RPMI8226 (cell line): ENCODE measurements around the gene ZNF222.

Experiments used
- DNase-seq: peaks from one replicate; pipeline ENCODE4 v3.0.0-alpha.2; 2015

Gene ZNF222

GRCh38 chr19:44025217-44025936 lies at the start of gene ZNF222:
TSS of gene ZNF222 (plus strand) at chr19:44025379. CDS start at chr19:44025437, 58 bp downstream.
- DNase-seq = peak; percentile 83

- DNase-seq = no peak
Observed at GRCh38 chr19:43976732-43977131, 48.4 kb upstream of the ZNF222 start.

DNA sequence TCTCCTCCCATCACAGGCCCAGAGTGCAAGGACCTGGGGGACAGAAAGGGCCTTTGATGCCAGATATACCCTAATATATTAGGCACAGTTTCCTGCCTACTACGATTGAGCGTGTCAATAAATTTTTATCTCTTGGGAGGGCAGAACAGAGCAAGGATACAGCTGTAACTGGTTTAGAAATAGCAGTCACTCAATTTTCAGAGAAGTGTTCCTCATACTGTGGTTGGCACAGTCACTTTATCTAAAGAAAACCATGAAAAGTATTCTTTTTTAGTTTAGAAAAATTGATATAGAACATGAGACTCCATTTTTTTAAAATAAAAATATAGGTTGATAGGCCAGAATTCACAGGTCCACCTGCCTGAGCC lies 41.7 kb upstream of the ZNF222 start:
- DNase-seq = no peak

DNA sequence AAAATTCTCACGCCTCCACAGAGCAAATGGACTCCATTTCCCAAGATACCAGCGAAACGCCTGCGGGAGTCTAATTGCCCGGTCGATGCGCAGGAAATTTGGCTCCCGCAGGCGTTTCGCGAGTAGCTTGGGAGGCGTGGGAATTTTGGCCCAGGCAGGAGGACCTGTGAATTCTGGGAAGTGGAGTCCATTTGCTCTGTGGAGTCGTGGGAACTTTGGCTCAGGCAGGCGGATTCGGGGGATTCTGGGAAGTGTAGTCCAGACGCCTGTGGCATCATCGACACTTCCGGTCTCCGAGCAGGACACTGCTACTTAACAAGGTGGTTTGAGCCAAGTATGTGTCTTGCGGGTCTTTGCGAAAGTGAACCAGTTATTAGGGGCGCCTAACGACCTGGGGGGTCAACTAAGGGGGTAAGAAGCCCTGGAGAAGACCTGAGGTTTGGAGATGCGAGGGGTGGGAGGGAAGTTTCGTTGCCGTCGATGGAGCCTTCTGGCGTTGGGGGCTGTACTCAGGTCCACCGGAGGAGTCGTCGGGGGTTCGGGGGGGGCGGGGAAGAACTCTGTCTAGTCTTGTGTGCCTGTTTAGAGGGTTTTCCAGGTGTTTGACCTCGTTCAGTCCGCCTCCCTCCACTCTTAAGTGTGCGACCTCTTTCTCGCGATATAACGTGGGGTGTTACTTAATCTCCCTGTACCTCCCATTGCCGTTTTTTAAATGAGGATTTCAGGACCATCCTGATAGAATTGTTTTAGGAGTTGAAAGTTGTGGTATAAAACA lies 41.1 kb upstream of the ZNF222 start, which contains the start of gene ZNF155:
ZNF155 (plus strand) TSS at position 277 of the 775 bp plus-strand sequence. CDS start 4,356 bp downstream, outside the sequence.
- DNase-seq = peak; percentile 73

- no peak for DNase-seq
Observed at GRCh38 chr19:43984687-43985000, 40.5 kb upstream of the ZNF222 start.

DNA sequence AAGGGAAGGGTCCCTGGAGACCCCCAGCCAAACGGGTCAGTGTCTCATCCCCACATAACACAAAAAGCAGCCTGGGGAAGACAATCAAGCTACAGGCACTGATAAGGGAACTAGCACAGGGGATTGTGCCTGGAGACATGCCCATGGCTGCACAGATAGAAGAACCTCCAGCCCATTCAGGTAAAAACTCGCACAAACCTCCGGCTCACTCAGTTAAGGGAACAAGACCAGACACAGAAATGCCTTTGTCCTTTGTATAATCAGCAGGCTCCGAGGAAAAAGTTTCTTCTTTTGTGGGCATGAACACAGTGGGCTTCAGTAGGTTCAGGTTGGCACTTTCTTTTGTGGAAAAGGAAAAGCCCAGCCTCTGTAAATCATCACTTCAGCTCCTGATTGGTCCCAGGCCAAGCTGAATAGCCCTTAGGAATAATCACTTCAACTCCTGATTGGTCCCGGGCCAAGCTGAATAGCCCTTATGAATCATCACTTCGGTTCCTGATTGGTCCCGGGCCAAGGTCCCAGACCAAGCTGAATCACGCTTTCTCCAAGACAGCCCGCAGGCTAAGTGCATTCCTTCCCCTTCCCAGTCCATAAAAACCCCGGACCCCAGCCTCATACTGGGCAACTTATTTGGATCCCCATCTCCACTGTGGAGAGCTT lies 27.4 kb upstream of the ZNF222 start:
- no peak for DNase-seq

GRCh38 chr19:44002212-44002565 lies 23.0 kb upstream of the ZNF222 start:
- DNase-seq = no peak

DNA sequence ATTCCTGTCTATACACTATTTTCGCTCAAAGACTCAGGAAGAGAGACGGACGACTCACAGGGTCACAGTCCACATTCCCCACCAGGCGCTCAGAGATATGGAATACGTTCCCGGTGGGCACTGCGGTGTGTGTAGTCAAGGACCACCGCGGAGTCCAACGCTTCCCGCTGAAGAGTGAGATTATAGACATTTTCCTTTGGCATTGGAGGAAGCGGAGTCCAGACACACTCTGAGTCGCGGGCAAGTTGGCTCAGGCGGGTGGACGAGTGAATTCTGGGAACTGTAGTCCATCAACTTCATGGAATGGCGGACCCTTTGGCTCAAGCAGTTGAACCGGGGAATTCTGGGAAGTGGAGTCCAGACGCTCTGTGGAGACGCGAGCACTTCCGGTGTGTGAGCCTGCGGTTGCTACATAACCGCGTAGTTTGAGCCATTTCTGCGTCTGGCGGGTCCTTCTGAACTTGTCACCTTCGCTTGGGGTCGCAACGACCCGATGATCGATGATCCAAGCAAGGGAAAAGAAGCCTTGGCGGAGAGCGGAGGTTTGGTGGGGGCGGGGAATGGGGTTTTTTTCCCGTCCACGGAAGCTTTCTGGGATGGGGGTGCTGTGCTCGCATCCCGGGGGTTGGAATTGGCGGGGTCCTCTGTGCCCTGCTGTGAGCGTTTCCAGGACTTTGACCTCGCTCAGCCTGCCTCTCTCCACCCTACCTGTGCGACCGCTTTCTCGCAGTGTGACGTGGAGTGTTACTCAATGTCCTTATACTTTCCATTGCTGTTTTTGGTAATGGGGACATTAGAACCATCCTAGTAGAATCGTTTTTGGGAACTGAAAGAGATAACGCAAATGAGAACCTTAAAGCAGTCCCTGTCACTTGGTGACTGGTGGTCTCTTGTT lies 22.4 kb upstream of the ZNF222 start, which contains the start of gene ZNF230:
ZNF230 (plus strand) TSS at position 392 of the 895 bp plus-strand sequence. CDS start 4,122 bp downstream, outside the sequence.
- DNase-seq = peak; percentile 91

DNA sequence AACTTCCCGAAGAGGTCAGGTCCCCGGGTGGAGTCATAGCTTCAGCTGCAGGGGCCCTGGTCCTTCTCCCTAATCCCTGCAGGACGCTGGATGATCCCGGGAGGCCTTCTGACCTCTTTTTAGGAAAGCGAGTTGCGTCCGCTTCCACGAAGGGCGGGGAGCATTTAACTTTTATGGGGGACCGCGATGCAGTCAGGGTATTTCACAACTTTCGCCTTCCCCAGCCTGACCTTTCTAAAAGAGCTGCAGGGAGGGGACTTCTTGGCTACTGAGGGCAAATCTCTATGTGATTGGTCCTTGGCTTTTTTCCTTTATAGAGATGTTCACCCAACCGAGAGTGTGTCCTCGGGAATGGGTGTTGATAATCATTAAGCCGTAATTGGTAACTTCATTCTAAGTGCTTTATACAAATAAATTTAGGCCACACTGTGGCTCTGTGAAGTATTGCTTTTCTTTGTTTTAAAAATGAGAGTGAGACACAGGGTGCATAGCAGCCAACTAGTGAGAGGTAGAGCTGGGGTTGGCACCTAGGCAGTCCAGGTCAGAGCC lies 21.6 kb upstream of the ZNF222 start:
- peak; percentile 3 for DNase-seq

- DNase-seq = no peak
Observed at GRCh38 chr19:44005973-44006372, 19.2 kb upstream of the ZNF222 start.

DNA sequence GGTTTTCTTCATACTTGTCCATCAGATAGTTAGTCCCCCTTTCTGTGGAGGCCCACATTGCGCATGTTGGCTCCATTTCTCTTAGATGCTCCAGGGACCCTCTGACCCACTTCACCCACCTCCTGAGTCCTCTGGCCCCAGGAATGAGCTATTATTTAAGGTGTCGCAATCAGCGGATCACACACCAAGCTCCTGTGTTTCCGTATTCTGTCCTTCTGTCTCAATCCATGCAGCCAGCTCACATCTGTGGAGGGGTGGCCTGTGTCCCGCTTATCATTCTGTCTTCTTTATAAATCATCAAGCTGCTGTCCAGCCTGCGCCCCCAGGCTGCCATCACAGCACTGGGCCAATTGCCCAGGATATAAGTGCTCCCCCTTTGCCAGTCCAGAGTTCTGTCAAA lies 17.7 kb upstream of the ZNF222 start:
- DNase-seq = no peak

GRCh38 chr19:44010468-44010867 lies 14.7 kb upstream of the ZNF222 start:
- no peak for DNase-seq

DNA sequence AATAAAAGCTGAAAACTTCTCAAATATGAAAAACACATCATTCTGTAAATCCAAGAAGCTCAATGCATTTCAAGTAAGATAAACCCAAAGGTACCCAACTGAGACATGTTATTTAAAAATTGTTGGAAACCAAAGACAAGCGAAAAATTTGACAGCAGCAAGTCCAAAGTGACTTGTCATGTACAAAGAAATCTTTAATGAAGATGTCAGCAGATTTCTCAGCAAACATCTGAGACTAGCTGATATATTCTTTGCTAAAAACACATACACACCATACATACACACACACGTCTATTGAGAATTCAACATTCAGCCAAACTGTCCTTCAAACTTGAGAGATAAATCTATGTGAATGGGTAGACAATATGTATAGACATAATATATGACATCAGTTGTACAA lies 5.7 kb upstream of the ZNF222 start:
- no peak for DNase-seq

GRCh38 chr19:44021221-44021620 lies 4.0 kb upstream of the ZNF222 start:
- DNase-seq = no peak

DNA sequence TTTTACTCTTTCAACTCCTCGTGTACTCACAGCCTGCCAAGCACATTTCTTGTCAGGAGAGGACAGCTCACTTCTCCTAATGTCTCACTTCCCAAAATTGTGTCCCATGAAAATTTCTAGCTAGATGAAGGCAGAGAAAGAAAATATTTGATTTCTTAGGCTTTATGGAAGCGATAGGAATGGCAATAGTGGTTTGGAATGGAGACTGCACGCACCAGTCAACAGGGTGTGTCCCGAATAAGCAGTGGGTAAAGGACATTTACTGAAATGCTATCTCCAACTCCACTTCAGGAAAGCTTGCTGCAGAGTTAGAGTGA lies 321 bp upstream of the ZNF222 start:
- no peak for DNase-seq

- no peak for DNase-seq
Observed at GRCh38 chr19:44026622-44027021, 1.4 kb downstream of the ZNF222 start.

DNA sequence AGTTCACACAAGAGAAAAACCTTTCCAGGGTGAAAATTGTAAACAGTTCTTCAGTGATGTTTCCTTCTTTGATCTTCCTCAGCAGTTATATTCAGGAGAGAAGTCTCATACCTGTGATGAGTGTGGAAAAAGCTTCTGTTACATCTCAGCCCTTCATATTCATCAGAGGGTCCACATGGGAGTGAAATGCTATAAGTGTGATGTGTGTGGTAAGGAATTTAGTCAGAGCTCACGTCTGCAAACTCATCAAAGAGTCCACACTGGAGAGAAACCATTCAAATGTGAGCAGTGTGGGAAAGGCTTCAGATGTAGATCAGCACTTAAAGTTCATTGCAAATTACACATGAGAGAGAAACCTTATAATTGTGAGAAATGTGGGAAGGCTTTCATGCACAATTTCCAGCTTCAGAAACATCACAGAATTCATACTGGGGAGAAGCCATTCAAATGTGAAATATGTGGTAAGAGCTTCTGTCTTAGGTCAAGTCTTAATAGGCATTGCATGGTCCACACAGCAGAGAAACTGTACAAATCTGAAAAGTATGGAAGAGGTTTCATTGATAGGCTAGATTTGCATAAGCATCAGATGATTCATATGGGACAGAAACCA lies 6.9 kb downstream of the ZNF222 start:
- DNase-seq = no peak

GRCh38 chr19:44042147-44042546 lies 17.0 kb downstream of the ZNF222 start:
- DNase-seq = no peak

GRCh38 chr19:44050740-44051649 lies 25.8 kb downstream of the ZNF222 start:
- DNase-seq = no peak

DNA sequence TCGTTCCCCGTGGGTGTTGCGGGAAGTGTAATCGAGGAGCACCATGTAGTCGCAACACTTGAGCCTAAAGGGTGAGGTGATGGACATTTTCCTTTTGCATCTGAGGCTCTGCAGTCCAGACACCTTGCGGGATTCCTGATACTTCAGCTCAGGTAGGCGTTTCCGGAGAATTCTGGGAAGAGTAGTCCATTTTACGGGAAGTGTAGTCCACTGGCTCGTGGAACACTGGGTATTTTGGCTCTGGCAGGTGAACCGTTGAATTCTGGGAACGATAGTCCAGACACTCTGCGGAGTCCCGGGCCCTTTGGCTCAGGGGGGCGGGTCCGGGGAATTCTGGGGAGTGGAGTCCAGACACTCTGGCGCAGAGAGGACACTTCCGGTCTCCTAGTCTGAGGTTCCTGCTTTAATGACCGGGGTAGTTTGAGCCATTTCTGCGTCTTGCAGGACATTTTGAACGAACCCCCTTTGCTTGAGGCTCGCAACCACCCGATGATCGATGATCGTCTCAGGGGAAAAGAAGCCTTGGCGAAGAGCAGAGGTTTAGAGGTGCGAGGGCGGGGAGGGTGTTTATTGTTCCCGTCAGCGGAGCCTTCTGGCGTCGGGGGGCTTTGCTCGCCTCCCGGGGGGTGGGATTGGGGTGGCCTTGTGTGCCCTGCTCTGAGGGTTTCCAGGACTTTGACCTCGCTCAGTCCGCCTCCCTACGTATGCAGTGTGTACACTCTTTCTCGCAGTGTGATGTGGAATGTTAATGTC lies 26.6 kb downstream of the ZNF222 start, which contains the start of gene ZNF223:
ZNF223 (plus strand) TSS at position 387 of the 753 bp plus-strand sequence. CDS start 3,141 bp downstream, outside the sequence.
- DNase-seq = peak; percentile 72
